Heart left ventricle (tissue), 16 donors: ENCODE measurements around the gene DUSP28. TPM values are rescaled to one million over a fixed set of nuclear protein-coding genes. Genes with fewer than 3 reads are reported as not detected.
A peak's percentile ranks its signal among the peaks of the same experiment; 100 is the strongest.

Experiments
- ATAC-seq, 4 donors: fragments of 200-7000 bp; cut with Tn5 transposase; one replicate each; pipeline ENCODE4 v1.9.1; 2020 to 2022; ENCODE audit warnings: moderate library complexity in 4 of 4, mild to moderate bottlenecking in 3 of 4, moderate number of reproducible peaks in 1 of 4
- DNase-seq, 5 donors: peaks; one replicate each; pipeline ENCODE4 v3.0.0-alpha.2; 2020
- H3K27ac ChIP-seq, 12 donors: fragments of 200-600 bp; sonication (generic) in 4 of 12; one replicate each; pipeline versions ENCODE4 v1.5.0 to v1.8.0; 2016 to 2022; ENCODE audit warnings: mild to moderate bottlenecking in 2 of 12
- H3K27me3 ChIP-seq, 9 donors: fragments of 200-600 bp; sonication (generic) in 2 of 9; one replicate each; pipeline versions ENCODE4 v1.5.1 to v1.8.0; 2016 to 2022; ENCODE audit warnings: mild to moderate bottlenecking in 3 of 9
- H3K36me3 ChIP-seq, 9 donors: fragments of 200-600 bp; sonication (generic) in 2 of 9; one replicate each; pipeline versions ENCODE4 v1.5.0 to v1.8.0; 2018 to 2022; ENCODE audit warnings: mild to moderate bottlenecking in 2 of 9
- H3K4me1 ChIP-seq, 12 donors: fragments of 200-600 bp; sonication (generic) in 4 of 12; one replicate each; pipeline versions ENCODE4 v1.5.0 to v1.8.0; 2016 to 2022; ENCODE audit warnings: mild to moderate bottlenecking in 3 of 12
- H3K4me3 ChIP-seq, 12 donors: fragments of 200-600 bp; sonication (generic) in 4 of 12; one replicate each; pipeline versions ENCODE4 v1.5.0 to v1.8.0; 2017 to 2022; ENCODE audit warnings: mild to moderate bottlenecking in 9 of 12, moderate library complexity in 4 of 12
- H3K9me3 ChIP-seq, 12 donors: fragments of 200-600 bp; sonication (generic) in 4 of 12; one replicate each; pipeline versions ENCODE4 v1.5.0 to v1.8.0; 2016 to 2022; ENCODE audit warnings: mild to moderate bottlenecking in 1 of 12
- CTCF ChIP-seq, 12 donors: fragments of 200-600 bp; sonication (generic) in 4 of 12; IDR thresholded peaks; one replicate each; pipeline versions ENCODE4 v1.5.0 to v1.8.0; 2018 to 2022; ENCODE audit warnings: antibody characterized with exemption in 12 of 12, mild to moderate bottlenecking in 5 of 12
- POLR2A ChIP-seq, 2 donors: fragments of 450-650 bp; IDR thresholded peaks; one replicate each; pipeline ENCODE4 v1.6.1; 2017; ENCODE audit warnings: antibody characterized with exemption in 2 of 2, mild to moderate bottlenecking in 2 of 2, moderate library complexity in 2 of 2
- WGBS, 4 donors: extraction: QIAGEN DNeasy Blood & Tissue Kit in 2 of 4; methylation state at CpG; one replicate each; pipeline versions ENCODE4 v1.1.5 to v1.1.7; 2013 to 2018; 5-methylcytosine and 5-hydroxymethylcytosine counted together
- intact Hi-C, 10 donors: fragments of 100-400 bp; cut with DNase I; formaldehyde crosslinking; loops; one replicate each; pipeline versions ENCODE4 v1.11.1 to v1.14.2; 2022
- polyA plus RNA-seq, 2 donors: library from polyadenylated mRNA; stranded (reverse); fragments of 200-250 nt; gene quantifications; one replicate each; pipeline ENCODE4 v1.2.3, GENCODE V29; 2013
- total RNA-seq, 9 donors: library from RNA; depleted of rRNA in 2 of 9; stranded (reverse); fragments of >200 nt in 2 of 9; fragmentation: NEBNext Ultra II Directional in 3 of 9; extraction: Animal tissue kit (Norgen Biotek cat#: 25700) in 3 of 9; gene quantifications; one replicate each; pipeline versions ENCODE4 v1.1.0 to v1.2.4, GENCODE V29; 2016 to 2023
- donor health status: ischemic (EF 13 %, LVEDD 7.1; RV severe dilation, severe dysfunction).
- donor health status: healthy with polysubstance abuse.
- donor health status: DM: no; HTN: yes; CAD: no.
- donor health status: DM: no; HTN: no; CAD: no.
- donor health status: ischemic (EF 25% LVEDD 6.9; RV normal size, moderate dysfunction).
- donor health status: ischemic (EF 25% LVEDD 5.7; RV mildly dilated, moderate dysfunction).
- donor health status: healthy.
- donor health status: DM: yes; HTN: yes; CAD: no.
- donor health status: ischemic (EF 35%, LVEDD 5.7; RV mildly dilated, moderate dysfunction).
- donor health status: nonischemic (EF 11% LVEDD 7.7; RV severe dilation, severe dysfunction).
- donor health status: DM: yes; HTN: yes; CAD: no.
- donor health status: PGD.
- donor health status: ischemic (EF 29% LVEDD 5.4; RV normal size, mild dysfunction).
- donor health status: nonischemic (EF 23%, LVEDD 6.1; RV moderate dilation, normal function).

The DUSP28 gene
- total and polyA plus RNA-seq, 11 donors = 3.6 to 23.9 (median 13.3) TPM

- Histone ChIP-seq H3K36me3 (peaks cover 0 to 15% (median 3%) of the 10 kb centered on the region in 9 donors), H3K27me3 (no peaks in the 10 kb centered on the region), H3K27ac (peak within 1 kb of the TSS; percentile 90 to 97 (median 96)), H3K9me3 (no peaks in the 10 kb centered on the region), H3K4me1 (peaks cover 12 to 66% (median 44%) of the 10 kb centered on the region in 12 donors), H3K4me3 (peak within 1 kb of the TSS; percentile 65 to 93 (median 83))
- peak in 4 of 5 donors; percentile 44 to 78 (median 50) for DNase-seq
- 0 to 1% (median 1%) methylated on average over 6 to 106 of the region's 106 CpGs for WGBS, 4 donors
- peak in 2 of 4 donors; percentile 7 to 26 for ATAC-seq
- intact Hi-C loops = loop anchor here in 2 of 10 donors (2.0 to 10.0 kb wide), 5 partner anchors 17 to 543 kb away; partner anchors contain the start of genes NDUFA10 (in 1 of the 2) and SNED1 (in 1 of the 2)
- TF ChIP-seq POLR2A (IDR thresholded peaks at IDR 0.05) (peak in 1 of 2 donors; percentile 11), CTCF (IDR thresholded peaks at IDR 0.05) (peak in 3 of 12 donors; percentile 6 to 26 (median 21))
Measured at GRCh38 chr2:240567872-240568677, 7.9 kb downstream of the DUSP28 start, which contains the start of gene RNPEPL1. Gene RNPEPL1 (plus strand): TSS chr2:240568484. CDS start chr2:240568587, 103 bp downstream.

GRCh38 chr2:240568678-240569522 lies 8.7 kb downstream of the DUSP28 start:
- Histone ChIP-seq H3K27me3 (no peaks in the 10 kb centered on the region), H3K4me3 (peak overlapping the region; percentile 57 to 93 (median 76)), H3K9me3 (no peaks in the 10 kb centered on the region), H3K27ac (peak overlapping the region; percentile 26 to 92 (median 86)), H3K36me3 (peaks cover 0 to 21% (median 4%) of the 10 kb centered on the region in 9 donors), H3K4me1 (peaks cover 12 to 58% (median 44%) of the 10 kb centered on the region in 12 donors)
- ATAC-seq (peak in 2 of 4 donors; percentile 7 to 12), DNase-seq (peak; percentile 73 to 89 (median 83))
- WGBS, 4 donors = 0 to 1% (median 1%) methylated on average over 25 to 93 of the region's 93 CpGs
- TF ChIP-seq POLR2A (IDR thresholded peaks at IDR 0.05) = no peak
- TF ChIP-seq CTCF (IDR thresholded peaks at IDR 0.05) = no peak
- intact Hi-C loops = loop anchor here in 2 of 10 donors (1.0 to 10.0 kb wide), 6 partner anchors 16 to 544 kb away; partner anchors contain the start of genes CAPN10 (in 1 of the 2), NDUFA10 (in 1 of the 2) and SNED1 (in 1 of the 2)

- TF ChIP-seq CTCF (IDR thresholded peaks at IDR 0.05) (no peak), POLR2A (IDR thresholded peaks at IDR 0.05) (no peak)
- no peaks in the 10 kb centered on the region for H3K27me3 ChIP-seq
- H3K36me3 ChIP-seq = peaks cover 0 to 28% (median 6%) of the 10 kb centered on the region in 9 donors
- H3K4me1 ChIP-seq = peaks cover 12 to 53% (median 44%) of the 10 kb centered on the region in 12 donors
- peak overlapping the region in 10 of 12 donors; percentile 73 to 92 (median 86) for H3K27ac ChIP-seq
- 70 to 83% (median 74%) methylated on average over 8 to 9 of the region's 9 CpGs for WGBS, 4 donors
- ATAC-seq (no peak), DNase-seq (peak in 1 of 5 donors; percentile 18)
- H3K4me3 ChIP-seq = peak overlapping the region; percentile 57 to 93 (median 76)
- H3K9me3 ChIP-seq = no peaks in the 10 kb centered on the region
- intact Hi-C loops = loop anchor here in 2 of 10 donors (1.0 to 10.0 kb wide), 6 partner anchors 15 to 545 kb away; partner anchors contain the start of genes CAPN10 (in 1 of the 2), NDUFA10 (in 1 of the 2) and SNED1 (in 1 of the 2)
Measured at GRCh38 chr2:240569523-240569997, 9.4 kb downstream of the DUSP28 start.
